ENCODE measurements around the gene DIS3L.
A peak's percentile ranks its signal among the peaks of the same experiment; 100 is the strongest.

The DIS3L gene

GRCh38 chr15:66269326-66270090, 23.9 kb upstream of the DIS3L start:
- no peak overlapping the region for H3K27ac ChIP-seq
- no peak for TF ChIP-seq CTCF (conservative IDR thresholded peaks at IDR 0.05)

GRCh38 chr15:66270932-66271331, 22.4 kb upstream of the DIS3L start:
- no peak overlapping the region for H3K27ac ChIP-seq
- no peak for TF ChIP-seq CTCF (conservative IDR thresholded peaks at IDR 0.05)

GRCh38 chr15:66275352-66275751, 18.0 kb upstream of the DIS3L start:
- TF ChIP-seq CTCF (conservative IDR thresholded peaks at IDR 0.05): no peak
- no peak overlapping the region for H3K27ac ChIP-seq

GRCh38 chr15:66276546-66276945, 16.8 kb upstream of the DIS3L start:
- no peak overlapping the region for H3K27ac ChIP-seq
- TF ChIP-seq CTCF (conservative IDR thresholded peaks at IDR 0.05): no peak

- no peak overlapping the region for H3K27ac ChIP-seq
- TF ChIP-seq CTCF (conservative IDR thresholded peaks at IDR 0.05): no peak
Observed at GRCh38 chr15:66278056-66278455, 15.3 kb upstream of the DIS3L start.

- TF ChIP-seq CTCF (conservative IDR thresholded peaks at IDR 0.05): no peak
Observed at GRCh38 chr15:66278671-66279070, 14.7 kb upstream of the DIS3L start.

GRCh38 chr15:66284271-66284670, 9.1 kb upstream of the DIS3L start:
- no peak for TF ChIP-seq CTCF (conservative IDR thresholded peaks at IDR 0.05)
- H3K27ac ChIP-seq: peak overlapping the region; percentile 49

More at GRCh38 chr15:66278671-66279070, 14.7 kb upstream of the DIS3L start:
- H3K27ac ChIP-seq: no peak overlapping the region

Data from VCaP (cell line).